Hepatocyte (in vitro differentiated cells): ENCODE measurements around the gene MAN1B1.

ENCODE experiments used
- CTCF ChIP-seq: fragments of 200-600 bp; sonication (generic); IDR thresholded peaks from 2 replicates; pipeline ENCODE4 v1.5.1; 2016; ENCODE audit warnings: antibody characterized with exemption, mild to moderate bottlenecking; ENCODE audit not compliant: poor library complexity
- EZH2phosphoT487 ChIP-seq: fragments of 200-600 bp; sonication (generic); IDR thresholded peaks from one replicate; pipeline ENCODE4 v1.6.1; 2018; ENCODE audit warnings: antibody characterized with exemption, mild to moderate bottlenecking, low read depth, moderate library complexity; ENCODE audit not compliant: unreplicated experiment, severe bottlenecking

GRCh38 chr9:137045294-137046087 is 41.3 kb upstream of the MAN1B1 start:
- TF ChIP-seq EZH2phosphoT487 (no peak), CTCF (no peak)
